NCI-H2171 treated with DMSO at 0.1 percent for 48 hours (cell line): Measurements from ENCODE around the gene HES6.
"Not testable (repeated sequence)": the region's sequence is repeated elsewhere in the genome, so short reads cannot be mapped to it uniquely, and the experiment has no call there.

Source experiments
- DNase-seq: peaks from one replicate; lab custom pipeline; 2025; lab: John Stamatoyannopoulos, UW

Gene HES6

GRCh38 chr2:238272156-238272555, 32.3 kb upstream of the HES6 start:
- DNase-seq: no peak

DNA sequence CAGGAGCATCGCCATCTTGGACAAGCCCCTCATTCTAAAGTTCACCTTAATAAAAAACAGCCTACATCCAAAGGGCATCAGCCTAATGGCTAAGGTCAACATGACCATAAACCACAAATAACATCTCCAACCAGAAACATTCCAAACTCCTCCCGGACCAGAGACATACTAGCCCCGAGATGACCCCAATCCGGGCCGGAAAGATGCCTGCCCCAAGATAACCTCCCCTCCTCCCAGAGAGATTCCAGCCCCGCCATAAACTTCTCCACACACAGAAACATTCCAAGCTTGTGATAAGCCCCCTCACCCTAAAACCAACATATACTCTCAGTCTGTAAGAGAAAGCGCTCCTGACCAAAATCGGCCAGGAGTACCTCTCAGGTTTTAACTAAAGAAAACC, 31.8 kb upstream of the HES6 start:
- DNase-seq: not testable (repeated sequence)

DNA sequence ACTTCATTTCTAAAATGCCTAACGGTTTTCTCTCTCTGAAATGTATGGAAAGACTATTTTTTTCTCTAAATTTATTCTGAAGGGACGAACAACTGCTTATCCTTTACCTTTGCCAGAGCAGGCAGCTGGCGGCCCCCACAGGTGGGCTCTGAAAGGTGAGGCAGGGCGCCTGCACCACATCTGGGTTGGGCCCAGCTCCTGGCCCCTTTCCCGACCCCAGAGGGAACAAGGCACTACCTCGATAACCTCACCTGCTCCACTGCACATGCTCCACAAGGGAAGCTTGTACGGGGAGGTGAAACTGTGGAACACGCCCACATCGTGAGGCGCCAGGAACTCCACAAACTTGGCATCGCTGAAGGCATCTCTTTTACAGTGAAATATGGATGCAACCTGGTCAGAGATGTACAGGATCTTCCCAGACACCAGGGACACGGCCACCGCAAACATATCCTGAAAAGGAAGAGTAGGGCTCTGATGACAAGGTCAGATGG, 31.3 kb upstream of the HES6 start:
- DNase-seq: no peak

DNA sequence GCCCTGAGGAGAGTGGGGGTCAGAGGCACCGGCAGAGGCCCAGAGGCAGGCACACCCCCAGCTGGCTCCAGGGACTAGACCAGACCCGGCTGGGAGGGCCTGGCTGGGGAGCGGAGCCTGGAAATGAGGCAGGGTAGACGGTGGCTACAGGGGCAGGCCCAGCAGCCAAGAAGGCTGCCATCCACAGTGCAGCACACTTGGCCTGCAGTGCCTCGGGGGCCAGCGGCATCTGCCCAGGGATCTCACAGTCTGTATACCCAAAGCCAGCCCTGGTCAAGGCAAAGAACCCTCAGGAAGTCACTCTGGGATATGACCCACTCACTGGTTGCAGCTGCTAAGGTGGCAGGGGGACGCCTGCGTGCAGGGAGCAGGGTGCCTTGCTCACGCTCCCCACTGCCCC, 30.8 kb upstream of the HES6 start:
- DNase-seq: no peak

GRCh38 chr2:238269741-238270140, 29.9 kb upstream of the HES6 start:
- no peak for DNase-seq

DNA sequence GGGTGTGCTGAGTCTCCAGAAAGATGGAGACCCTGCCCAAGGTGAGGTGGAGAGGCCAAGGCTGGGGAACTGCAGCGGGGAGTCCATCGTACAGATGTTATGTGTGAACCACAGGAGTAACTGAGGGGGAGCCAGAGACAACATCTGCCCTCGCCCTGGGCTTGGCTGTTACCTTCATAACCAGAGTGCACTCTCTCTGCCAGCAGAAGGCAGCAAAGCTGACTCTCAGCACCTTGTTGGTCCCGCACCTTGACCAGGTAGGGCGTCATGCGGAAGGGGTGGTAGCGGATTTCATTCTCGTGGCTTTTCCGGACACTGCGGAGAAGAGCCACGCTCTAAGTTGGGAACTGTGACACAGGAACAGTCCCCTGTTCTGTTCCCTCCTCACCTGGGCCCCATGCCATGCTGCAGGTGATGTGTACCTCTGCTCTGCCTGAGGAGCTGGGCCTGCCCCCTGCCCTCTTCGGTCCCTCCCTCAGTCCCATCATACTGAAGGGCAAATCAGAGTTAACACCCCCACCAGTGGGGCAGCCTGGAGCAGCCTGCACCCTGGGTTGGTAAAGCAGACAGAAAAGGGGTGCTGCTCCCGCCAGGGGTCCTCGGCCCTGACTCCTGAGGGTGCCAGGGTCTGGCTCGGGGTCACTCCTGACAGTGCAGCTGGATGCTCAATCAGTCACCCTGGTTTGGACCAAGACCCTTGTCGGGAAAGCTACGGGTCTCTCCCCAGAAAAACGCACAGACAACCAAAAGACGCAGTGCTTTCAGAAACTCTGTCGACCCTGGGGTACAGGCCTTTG, 28.2 kb upstream of the HES6 start:
- DNase-seq: no peak

DNA sequence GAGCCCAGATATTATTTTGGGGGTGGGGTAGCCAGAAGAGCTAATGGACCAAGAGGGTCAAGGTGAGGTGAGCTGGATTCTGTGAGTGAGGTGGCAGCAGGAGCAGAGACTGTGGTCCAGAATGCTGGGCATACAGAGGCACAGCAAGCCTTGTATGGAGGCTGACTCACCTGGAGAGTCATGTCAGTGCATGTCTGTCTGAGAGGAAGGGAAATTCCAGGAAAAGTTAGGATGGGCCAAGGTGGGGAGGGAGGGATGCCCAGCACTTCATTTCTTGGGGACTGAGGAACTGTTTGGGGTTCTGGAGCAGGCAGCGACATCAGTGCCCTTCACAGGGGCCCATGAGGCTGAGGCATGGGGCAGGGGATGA, 27.5 kb upstream of the HES6 start:
- DNase-seq: no peak

DNA sequence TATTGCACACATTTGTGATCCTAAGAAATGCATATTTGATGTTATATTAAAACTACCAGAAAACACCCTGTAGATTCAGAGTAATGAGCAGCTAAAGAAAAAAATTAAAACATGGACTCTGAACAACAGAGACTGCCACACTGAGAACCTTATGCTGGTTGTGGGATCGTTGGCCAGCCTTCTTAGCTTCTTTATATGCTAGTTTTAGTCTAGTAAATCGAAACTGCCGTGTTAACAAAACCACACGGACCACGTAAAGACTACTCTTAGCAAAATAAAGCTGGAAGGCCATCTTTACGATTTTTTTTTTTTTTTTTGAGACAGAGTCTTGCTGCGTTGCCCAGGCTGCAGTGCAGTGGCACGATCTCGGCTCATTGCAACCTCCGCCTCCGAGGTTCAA, 25.8 kb upstream of the HES6 start:
- no peak for DNase-seq

- no peak for DNase-seq
These were observed 24.2 kb upstream of the HES6 start for GRCh38 chr2:238264072-238264460.

GRCh38 chr2:238263204-238264071, 23.6 kb upstream of the HES6 start:
- DNase-seq: peak; percentile 67

DNA sequence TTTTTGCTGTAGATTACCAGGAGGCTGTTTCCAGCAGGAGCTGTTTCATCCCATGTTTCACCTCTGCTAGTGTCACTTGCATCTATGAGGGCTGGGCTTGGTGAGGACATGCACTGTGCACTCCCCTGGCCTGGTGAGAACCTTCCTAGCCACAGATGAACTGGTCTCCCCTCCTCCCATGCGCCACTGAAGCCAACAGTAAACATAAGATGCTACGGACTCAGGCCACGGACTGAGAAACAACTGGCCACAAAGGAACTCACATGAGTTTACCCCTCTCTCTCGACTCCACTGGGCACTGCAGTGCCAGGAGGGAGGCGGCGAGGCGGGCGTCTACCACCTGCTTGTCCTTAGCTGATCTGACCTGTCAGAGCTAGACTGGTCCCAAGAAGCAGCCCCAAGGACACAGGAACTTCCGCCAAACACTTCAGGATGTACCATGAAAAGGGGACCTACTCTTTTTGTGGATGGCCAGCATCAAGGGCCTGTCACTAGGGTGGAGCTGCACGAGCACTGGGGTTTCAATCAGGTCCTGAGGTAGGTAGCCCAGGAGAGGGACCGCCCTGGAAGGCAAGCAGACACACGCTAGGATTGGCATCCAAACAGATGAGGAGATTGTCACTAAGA, 22.8 kb upstream of the HES6 start:
- no peak for DNase-seq

DNA sequence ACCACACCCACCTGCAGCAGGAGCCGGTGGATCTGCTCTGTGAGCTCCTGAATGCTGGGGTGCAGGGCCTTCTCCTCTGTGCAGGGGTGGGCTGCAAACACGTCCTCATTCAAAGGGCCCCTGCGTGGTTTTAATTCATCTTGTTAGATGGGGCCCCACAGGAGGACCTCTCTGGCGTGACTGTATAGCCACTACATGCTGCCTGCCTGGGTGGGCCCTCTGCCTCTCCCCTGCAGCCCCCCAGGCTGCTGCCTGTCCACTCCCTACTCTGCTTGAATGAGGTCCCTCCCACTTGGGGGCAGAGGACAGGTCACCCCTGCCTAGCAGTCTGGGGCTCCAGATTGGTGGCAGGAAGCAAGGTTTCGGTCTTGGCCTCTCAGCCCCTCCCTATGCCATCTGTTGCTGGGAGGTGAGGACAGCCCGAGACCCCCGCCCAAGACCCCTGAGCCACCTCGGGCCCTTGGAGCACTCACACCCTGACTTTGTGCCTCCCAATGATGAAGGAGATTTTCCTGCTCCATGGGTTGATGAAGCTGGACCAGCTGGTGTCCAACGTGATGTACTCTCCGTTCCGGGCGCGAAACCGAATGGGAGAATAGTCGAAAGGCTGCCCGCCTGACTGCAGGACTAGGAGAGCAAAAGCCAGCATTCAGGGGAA, 22.0 kb upstream of the HES6 start:
- DNase-seq: no peak

DNA sequence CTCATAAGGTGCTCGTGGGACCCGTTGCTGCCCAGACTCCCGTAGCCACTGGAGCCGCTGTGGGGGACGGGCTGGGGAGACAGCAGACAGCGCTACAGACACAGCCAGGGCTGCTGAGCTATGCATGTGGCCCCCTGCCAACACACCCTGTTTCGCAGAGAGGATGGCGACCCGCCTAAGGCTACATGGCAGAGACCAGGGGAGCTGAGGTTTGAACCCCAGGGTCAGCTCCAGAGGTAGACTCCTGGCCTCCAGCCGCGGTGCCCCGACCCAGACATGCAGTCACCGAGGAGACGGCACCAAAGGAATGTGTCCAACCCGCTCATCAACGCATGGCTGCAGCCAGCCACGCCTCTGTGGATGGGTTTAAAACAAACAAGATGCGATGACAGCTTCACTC, 21.0 kb upstream of the HES6 start:
- no peak for DNase-seq

DNA sequence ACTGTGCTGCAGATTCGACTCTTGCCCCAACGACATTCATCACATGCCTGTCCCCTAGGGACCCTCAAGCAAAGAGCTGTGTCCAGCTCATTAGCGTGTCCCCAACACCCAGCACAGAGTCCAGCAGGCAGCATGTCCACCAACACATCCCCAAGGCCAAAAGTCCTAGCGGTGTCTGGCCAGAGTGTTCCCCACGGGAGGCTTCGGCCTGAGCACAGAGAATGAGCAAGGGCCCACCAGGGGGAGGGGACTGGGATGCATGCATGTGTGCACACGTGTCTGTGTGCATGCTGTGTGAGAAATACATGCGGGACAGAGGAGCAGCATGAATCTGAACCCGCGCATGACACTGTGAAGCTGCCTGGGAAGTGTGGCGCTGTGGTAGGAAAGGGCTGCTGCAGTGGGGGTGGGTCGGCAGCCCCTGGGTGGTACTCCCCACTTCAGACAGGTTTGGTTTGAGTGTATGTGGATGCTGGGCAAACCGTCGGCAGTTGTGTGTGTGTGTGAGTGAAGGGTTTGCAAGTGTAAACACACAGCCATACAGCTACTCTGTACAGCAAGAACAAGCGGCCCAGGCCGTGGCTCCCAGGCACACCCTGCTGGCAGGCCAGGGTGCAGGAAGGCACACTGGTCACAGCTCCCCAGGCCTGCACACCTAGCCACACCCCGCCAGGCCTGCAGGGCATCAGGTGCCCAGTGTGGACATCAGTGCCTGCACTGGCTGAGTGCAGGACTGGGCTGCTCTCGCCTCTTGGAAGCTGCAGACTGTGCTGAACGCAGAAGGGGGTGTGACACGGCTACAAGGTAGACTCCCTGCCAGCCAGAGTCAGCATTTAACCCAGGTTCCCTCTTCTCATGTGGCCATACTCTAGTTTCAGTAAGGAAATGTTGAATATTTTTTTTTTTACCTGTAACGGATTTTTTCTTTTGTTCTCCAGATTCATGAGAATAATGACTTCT, 19.5 kb upstream of the HES6 start:
- DNase-seq: no peak

GRCh38 chr2:238257786-238258700, 18.2 kb upstream of the HES6 start:
- no peak for DNase-seq

DNA sequence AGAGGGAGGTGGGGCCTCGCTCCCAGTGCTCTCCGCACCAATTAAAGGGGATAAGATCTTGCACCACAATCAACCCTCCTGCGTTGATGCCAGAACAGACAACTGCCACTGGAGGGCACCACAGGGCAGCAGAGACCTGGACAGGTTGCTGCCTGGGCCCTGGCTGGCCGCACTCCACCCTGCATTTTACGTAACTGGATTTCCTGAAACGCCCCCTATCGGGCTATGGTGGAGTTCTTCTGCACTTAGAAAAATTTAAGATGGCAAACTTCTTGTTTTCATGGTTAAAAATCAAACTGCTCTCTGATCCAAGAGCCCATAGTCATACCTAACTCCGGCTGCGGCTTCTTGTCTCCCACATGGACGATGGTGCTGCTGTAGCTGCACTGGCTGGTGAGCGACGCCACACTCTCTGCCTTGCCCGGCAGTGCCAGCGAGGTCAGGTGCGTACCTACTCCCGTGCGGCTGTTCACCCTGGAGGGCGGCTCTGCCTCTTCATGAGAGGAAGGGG, 16.8 kb upstream of the HES6 start:
- peak; percentile 76 for DNase-seq

DNA sequence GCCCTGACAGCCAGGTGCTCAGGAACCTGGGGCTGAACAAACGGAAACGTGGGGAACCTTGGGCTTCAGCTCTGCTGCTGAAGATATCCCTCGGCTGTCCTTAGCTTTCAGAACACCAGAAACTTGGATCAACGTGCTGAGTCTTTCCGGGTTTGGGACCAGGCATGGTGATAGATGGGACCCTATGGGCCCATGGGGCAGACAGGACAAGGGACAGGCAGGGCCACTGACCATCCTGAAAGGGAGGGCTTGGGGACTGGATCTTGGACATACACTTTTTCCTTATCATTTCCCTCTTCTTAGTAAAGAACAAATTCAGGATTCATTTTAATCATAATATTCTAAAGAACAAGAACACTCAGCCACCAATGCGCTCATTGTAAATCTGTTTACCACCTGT, 16.3 kb upstream of the HES6 start:
- DNase-seq: no peak

GRCh38 chr2:238255636-238256035, 15.8 kb upstream of the HES6 start:
- no peak for DNase-seq

- peak; percentile 69 for DNase-seq
These were observed 15.3 kb upstream of the HES6 start for GRCh38 chr2:238255151-238255551.
